Activated CD4-positive, alpha-beta T cell treated with anti-CD3 and anti-CD28 coated beads, Interleukin-2, amount 50 U/mL, for 1 hour (primary cell): ENCODE measurements around the gene SPPL3.
"Not testable (repeated sequence)": the region's sequence is repeated elsewhere in the genome, so short reads cannot be mapped to it uniquely, and the experiment has no call there.

Experiments
- DNase-seq: peaks from one replicate; pipeline ENCODE4 v3.0.0-alpha.2; 2020

SPPL3 gene

GRCh38 chr12:120916561-120916960 lies 12.4 kb upstream of the SPPL3 start:
- no peak for DNase-seq

DNA sequence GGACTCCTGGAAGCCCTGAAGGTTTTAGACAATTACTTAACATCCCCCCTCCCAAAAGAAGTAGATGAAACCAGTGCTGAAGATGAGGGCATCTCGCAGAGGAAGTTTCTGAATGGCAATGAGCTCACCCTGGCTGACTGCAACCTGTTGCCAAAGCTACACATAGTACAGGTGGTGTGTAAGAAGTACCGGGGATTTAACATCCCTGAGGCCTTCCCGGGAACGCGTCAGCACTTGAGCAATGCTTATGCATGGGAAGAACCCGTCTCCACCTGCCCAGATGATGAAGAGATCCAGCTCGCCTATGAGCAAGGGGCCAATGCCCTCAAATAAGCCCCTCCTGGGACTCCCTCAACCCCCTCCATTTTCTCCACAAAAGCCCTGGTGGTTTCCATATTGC lies 10.6 kb upstream of the SPPL3 start:
- DNase-seq = no peak

- DNase-seq = no peak
Observed at GRCh38 chr12:120909633-120910298, 5.6 kb upstream of the SPPL3 start.

- DNase-seq = no peak
Observed at GRCh38 chr12:120905856-120906384, 1.8 kb upstream of the SPPL3 start.

GRCh38 chr12:120903412-120904196 lies 554 bp downstream of the SPPL3 start:
- DNase-seq = peak; percentile 47

DNA sequence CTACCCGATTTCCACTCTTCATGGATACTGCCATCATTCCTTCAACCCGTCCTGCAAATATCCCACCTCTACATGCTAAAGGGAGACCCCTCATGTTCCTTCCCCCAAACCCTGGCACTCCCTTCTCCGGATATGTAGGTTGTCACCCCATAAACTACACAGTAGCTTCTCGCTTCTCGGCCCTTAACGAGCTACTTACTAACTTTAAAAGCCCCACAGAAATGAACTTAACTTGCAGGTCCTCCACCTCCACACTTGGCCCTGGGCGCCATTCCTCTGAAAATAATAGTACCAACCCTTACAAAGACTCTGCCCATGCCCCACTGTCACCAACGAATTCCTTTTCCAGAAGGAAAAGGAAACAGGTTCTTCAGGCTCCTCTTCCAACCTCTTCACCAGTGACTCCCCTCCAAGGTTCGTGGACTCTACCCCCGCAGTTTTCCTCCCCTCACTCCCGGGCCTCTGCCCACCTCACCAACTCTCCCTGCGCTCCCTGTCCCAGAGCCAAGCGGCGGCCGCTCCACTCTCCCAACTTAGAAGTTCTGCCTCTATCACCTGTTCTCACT lies 1.2 kb downstream of the SPPL3 start:
- no peak for DNase-seq

DNA sequence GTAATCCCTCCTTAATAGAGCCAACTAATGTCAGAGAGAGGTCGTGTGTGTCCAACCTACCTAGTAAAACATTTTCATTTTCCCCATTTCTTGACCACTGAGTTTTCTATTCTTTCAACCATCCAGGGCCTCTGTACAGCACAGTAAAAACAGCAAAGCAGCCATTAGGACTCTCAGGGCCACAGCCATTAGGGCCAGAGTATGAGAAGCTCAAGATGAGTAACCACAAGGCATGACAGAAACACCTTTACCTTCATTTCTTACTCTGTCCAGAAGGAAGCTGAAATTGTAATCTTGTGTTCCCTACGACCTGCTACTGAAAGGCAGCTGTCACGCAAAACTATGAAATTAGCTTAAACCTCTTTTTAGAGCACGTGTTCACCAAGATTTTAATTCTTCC lies 2.3 kb downstream of the SPPL3 start:
- no peak for DNase-seq

- not testable (repeated sequence) for DNase-seq
Observed at GRCh38 chr12:120901101-120901500, 3.1 kb downstream of the SPPL3 start.

DNA sequence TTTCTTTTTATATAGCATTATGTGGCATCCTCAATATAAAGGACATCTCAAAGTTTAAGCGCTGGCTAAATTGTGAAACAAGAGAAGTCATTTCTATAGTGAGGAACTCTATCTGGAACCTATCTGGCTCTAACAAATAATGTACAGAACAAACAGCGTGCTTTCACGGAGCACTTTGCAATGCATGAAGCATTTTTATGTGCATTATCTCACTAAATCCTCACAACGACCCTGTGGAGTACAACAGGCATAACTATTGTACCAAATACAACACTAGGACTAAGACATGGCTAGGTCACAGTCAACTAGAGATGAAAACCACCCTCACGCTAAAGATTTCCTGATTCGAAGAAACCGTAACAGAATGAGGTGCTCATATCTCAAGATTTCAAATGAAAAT lies 8.6 kb downstream of the SPPL3 start:
- no peak for DNase-seq

DNA sequence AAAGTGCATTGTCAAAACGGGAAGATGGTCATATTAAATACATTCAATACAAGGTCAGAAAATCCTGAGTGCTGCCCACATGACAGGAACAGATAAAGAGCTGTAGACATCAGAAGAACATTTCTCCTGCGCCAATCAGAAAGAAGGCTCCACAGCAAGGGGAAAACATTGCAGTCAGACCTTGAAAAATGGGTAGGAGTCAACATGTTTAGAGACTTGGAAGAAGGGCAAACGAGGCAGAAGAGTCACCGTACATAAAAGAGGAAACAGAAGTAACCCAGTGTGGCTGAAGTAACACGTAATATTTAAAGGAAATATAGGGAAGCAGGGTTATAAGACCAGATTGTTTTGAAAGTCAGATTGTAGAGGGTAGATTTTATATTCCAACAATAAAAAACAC lies 11.9 kb downstream of the SPPL3 start:
- no peak for DNase-seq

DNA sequence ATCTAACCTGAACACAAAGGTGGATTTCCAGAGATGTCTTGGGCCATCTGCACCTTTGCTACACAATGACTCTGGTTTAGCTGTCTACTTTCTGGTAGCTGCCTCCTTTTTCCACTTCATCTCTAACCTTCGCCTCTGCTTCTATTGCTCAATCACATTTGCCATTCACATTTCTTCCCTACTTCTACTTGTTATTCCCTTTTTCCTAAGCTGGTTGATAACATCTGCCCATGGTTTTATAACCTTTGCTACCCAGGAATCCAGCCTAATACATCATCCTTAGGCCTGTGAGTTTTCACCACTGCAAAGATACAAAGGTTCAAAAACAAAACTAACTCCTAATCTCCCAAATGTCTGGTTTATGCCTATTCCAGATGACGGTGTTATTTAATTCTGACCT lies 13.2 kb downstream of the SPPL3 start:
- DNase-seq = no peak

- DNase-seq = no peak
Observed at GRCh38 chr12:120887253-120888043, 16.7 kb downstream of the SPPL3 start.

GRCh38 chr12:120886199-120887018 lies 17.7 kb downstream of the SPPL3 start:
- DNase-seq = no peak

GRCh38 chr12:120885521-120885920 lies 18.6 kb downstream of the SPPL3 start:
- DNase-seq = no peak

DNA sequence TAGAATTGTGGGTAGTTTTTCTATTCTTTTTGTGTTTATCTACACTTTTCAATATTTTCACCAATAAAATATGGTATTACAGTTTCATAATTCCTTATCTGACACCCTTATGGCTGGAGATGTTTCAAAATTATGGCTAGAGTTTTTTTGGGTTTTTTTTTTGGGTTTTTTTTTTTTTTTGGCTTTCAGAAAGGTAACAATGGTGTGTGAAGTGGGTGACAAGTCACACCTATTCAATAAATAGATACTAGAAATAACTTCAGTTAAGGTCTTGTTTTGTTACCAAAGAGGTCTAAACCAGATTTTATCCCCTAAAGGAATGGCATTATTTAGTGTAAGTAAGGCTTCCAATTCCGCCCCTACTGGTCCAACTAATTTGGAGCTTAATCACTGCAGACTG lies 19.5 kb downstream of the SPPL3 start:
- DNase-seq = no peak

DNA sequence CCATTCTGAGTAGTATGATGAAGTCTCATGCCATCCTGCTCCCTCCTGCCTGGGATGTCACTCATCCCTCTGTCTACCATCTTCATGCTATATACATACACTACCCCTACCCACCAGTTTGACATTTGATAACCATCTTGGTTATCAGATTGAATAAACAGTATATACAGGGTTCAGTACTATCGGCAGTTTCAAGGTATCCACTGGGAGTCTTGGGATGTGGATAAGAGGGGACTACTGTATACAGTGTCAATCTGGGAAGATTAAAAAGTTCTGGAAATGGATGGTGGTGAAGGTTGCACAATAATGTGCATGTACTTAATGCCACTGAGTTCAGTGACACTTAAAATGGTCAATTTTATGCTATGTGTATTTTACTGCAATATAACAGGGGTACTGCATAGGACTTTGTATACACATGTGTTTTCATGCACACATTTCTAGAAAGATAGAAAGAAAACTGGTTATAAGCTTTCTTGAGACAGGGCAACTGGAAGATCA lies 22.1 kb downstream of the SPPL3 start:
- DNase-seq = no peak

- no peak for DNase-seq
Observed at GRCh38 chr12:120879718-120880300, 24.3 kb downstream of the SPPL3 start.

- DNase-seq = no peak
Observed at GRCh38 chr12:120879102-120879501, 25.1 kb downstream of the SPPL3 start.

DNA sequence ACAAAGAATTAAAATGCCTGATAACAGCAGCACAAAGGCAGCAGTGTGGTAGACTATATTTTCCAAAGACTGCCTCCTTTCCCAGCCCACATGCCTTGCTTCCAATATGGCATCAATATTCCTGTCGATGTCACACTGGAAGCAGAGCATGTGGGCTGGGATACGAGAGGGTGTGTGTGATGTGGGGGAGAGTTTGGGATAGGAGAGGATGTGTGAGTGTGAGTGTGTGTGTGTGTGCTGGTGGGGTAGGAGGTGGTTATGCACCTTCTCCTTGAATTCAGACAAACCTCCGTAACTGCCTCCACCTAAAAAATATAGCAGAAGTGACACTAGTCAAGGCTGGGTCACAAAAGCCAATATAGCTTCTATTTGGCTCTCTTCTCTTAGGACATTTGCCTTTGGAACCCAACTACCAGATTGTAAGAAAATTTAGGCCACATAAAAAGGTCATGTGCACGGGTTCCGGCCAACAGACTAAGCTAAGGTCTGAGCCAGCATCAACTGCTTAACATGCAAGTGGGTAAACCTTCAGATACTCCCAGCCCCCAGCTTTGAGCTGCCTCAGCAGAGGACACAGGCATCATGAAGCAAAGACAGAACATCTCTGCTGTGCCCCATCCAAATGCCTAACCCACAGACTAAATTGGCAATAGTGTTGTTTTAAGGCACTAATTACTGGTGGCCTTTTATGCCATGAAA lies 29.5 kb downstream of the SPPL3 start:
- DNase-seq = no peak

- DNase-seq = no peak
Observed at GRCh38 chr12:120873226-120873625, 30.9 kb downstream of the SPPL3 start.

GRCh38 chr12:120872487-120872886 lies 31.7 kb downstream of the SPPL3 start:
- no peak for DNase-seq
